RWPE1 (cell line): ENCODE results near the gene BRAF.

ENCODE experiments used
- CTCF ChIA-PET: fragments of 350-600 bp; sonication (Branson Sonifier 250); formaldehyde crosslinking; extraction: SDS; loops from one replicate; lab custom pipeline; 2021; lab: Yijun Ruan, JAX
- POLR2A ChIA-PET: fragments of 400-600 bp; formaldehyde crosslinking; extraction: SDS; loops from one replicate; lab custom pipeline; 2020; ENCODE audit warnings: antibody characterized with exemption; ENCODE audit not compliant: low non-redundant PET; lab: Yijun Ruan, JAX
- DNase-seq: peaks from one replicate; pipeline ENCODE4 v3.0.0; 2012; ENCODE audit warnings: low spot score
- H3K27ac ChIP-seq: fragments of 450-650 bp; 2 replicates; pipeline ENCODE4 v1.5.1; 2017
- TF ChIP-seq, protein P1 (sequence below): fragments of 450-650 bp; conservative IDR thresholded peaks from 2 replicates; pipeline ENCODE4 v1.5.1; 2017; ENCODE audit warnings: low read depth, mild to moderate bottlenecking

The BRAF gene

GRCh38 chr7:140898786-140899536, 25.8 kb downstream of the BRAF start:
- no peak for DNase-seq
- CTCF ChIA-PET: no interaction called here

GRCh38 chr7:140896996-140897395, 27.7 kb downstream of the BRAF start:
- no peak overlapping the region for H3K27ac ChIP-seq
- DNase-seq: no peak
- ChIA-PET CTCF (no interaction called here), POLR2A (no interaction called here)
- TF ChIP-seq, protein P1, sequence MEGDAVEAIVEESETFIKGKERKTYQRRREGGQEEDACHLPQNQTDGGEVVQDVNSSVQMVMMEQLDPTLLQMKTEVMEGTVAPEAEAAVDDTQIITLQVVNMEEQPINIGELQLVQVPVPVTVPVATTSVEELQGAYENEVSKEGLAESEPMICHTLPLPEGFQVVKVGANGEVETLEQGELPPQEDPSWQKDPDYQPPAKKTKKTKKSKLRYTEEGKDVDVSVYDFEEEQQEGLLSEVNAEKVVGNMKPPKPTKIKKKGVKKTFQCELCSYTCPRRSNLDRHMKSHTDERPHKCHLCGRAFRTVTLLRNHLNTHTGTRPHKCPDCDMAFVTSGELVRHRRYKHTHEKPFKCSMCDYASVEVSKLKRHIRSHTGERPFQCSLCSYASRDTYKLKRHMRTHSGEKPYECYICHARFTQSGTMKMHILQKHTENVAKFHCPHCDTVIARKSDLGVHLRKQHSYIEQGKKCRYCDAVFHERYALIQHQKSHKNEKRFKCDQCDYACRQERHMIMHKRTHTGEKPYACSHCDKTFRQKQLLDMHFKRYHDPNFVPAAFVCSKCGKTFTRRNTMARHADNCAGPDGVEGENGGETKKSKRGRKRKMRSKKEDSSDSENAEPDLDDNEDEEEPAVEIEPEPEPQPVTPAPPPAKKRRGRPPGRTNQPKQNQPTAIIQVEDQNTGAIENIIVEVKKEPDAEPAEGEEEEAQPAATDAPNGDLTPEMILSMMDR: no peak

More at GRCh38 chr7:140898786-140899536, 25.8 kb downstream of the BRAF start:
- no peak overlapping the region for H3K27ac ChIP-seq
- TF ChIP-seq, protein P1: no peak
- POLR2A ChIA-PET: no interaction called here

DNA sequence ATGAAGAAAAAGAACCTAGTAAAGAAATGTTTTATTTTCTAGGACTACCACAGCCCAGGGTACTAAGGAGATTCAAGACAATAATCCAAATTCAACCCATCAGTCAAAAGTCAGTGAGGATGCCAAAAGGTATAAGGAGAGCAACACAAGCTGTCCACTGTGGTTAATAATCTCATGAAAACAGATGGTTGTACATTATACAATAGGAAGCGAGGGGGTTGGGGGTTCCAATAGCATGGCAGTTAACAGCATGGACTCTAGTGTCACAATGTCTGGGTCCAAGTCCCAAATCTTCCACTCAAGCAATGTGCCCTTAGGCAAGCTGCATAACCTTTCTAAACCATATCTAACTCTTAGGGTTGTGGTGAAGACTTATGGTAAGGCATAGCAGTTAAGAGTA, 35.1 kb downstream of the BRAF start:
- H3K27ac ChIP-seq: no peak overlapping the region
- POLR2A ChIA-PET: no interaction called here
- DNase-seq: no peak
- TF ChIP-seq, protein P1: no peak
- CTCF ChIA-PET: no interaction called here

DNA sequence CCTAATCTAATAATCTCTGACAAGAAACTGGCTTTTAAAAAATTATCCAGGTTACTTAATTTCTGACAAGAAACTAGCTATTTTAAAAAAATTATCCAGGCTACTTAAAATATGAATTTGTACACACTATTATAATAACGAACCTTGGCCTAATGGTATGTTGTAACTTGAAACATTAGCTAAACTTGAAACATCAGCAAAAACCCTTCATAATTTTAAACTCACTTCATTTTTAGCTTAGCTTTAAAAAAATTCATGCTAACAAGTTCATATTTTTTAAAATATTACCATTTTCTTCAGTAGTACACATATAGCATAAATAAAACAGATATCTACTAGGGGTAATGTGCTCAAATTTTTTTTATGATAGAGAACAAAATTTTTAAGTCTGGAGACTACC, 35.6 kb downstream of the BRAF start:
- TF ChIP-seq, protein P1: no peak
- no peak for DNase-seq
- ChIA-PET CTCF (no interaction called here), POLR2A (no interaction called here)
- no peak overlapping the region for H3K27ac ChIP-seq

DNA sequence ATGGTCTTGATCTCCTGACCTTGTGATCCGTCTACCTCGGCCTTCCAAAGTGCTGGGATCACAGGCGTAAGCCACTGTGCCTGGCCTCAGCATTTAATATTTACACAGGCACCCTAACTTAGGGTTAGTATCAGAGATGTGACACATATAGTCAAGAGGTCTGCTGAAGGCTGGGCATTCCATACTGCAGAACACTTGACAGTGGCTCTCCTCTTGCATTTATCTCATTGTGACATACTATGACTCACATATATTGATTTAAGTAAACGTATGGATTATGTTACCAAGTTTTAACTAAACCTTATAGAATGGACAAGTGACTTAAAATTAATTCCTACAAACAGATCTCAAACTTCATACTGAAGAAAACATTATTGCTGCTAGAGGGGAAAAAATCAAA, 36.6 kb downstream of the BRAF start:
- TF ChIP-seq, protein P1: no peak
- CTCF ChIA-PET: no interaction called here
- no peak for DNase-seq
- H3K27ac ChIP-seq: no peak overlapping the region
- POLR2A ChIA-PET: no interaction called here

DNA sequence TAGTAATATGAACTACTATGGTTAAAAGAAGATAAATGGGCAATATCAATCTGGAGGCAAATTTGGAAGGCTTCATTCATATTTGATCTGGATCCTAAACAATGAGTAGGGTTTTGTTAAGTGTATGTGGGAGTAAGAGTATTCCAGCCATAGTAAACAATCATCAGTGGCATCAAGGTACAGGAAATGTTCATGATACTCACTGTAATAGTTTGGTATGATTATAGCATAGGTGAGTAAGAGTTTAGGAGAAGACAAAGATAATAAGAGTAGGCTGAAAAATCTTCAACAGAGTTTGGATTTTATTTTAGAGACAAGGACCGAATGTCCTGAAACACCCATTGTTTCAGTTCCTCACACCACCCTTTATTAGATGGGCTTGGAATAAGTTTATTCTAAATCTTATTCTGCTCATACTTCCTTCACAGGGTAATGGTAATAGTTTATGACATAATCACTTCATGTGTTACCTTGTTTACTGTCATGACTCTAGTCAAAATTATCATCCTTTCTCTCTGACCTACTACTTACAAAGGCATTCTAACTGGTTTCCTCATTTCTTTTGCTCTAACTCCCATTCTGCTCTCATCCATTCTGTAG, 38.9 kb downstream of the BRAF start:
- TF ChIP-seq, protein P1: no peak
- ChIA-PET POLR2A (no interaction called here), CTCF (no interaction called here)
- no peak for DNase-seq
- no peak overlapping the region for H3K27ac ChIP-seq
